HG03066 (cell line): Measurements from ENCODE around the gene HIP1.
"Not testable (repeated sequence)": the region's sequence is repeated elsewhere in the genome, so short reads cannot be mapped to it uniquely, and the experiment has no call there.

ENCODE experiments used
- ATAC-seq: cut with Tn5 transposase; IDR thresholded peaks from one replicate; pipeline ENCODE4 v1.9.1; 2021; ENCODE audit warnings: low read depth; ENCODE audit not compliant: unreplicated experiment

HIP1 gene

GRCh38 chr7:75591467-75592255, 147.1 kb downstream of the HIP1 start:
- no peak for ATAC-seq

GRCh38 chr7:75590373-75591005, 148.3 kb downstream of the HIP1 start:
- no peak for ATAC-seq

GRCh38 chr7:75584354-75584753, 154.4 kb downstream of the HIP1 start:
- ATAC-seq, result no peak

GRCh38 chr7:75583255-75583654, 155.5 kb downstream of the HIP1 start:
- no peak for ATAC-seq

GRCh38 chr7:75579899-75580298, 158.8 kb downstream of the HIP1 start:
- ATAC-seq, result no peak

GRCh38 chr7:75578081-75578480, 160.7 kb downstream of the HIP1 start:
- no peak for ATAC-seq

GRCh38 chr7:75575488-75576121, 163.1 kb downstream of the HIP1 start:
- no peak for ATAC-seq

- no peak for ATAC-seq
These were observed 165.2 kb downstream of the HIP1 start for GRCh38 chr7:75573477-75574019.

GRCh38 chr7:75572814-75573213, 165.9 kb downstream of the HIP1 start:
- no peak for ATAC-seq

- ATAC-seq, result no peak
These were observed 166.3 kb downstream of the HIP1 start for GRCh38 chr7:75572396-75572795.

GRCh38 chr7:75571209-75571608, 167.5 kb downstream of the HIP1 start:
- ATAC-seq, result no peak

- not testable (repeated sequence) for ATAC-seq
These were observed 169.0 kb downstream of the HIP1 start for GRCh38 chr7:75569629-75570282.

- no peak for ATAC-seq
These were observed 170.7 kb downstream of the HIP1 start for GRCh38 chr7:75567948-75568595.

- ATAC-seq, result no peak
These were observed 173.5 kb downstream of the HIP1 start for GRCh38 chr7:75565132-75565837.

GRCh38 chr7:75563171-75563570, 175.6 kb downstream of the HIP1 start:
- ATAC-seq, result no peak

- no peak for ATAC-seq
These were observed 178.8 kb downstream of the HIP1 start for GRCh38 chr7:75559976-75560365.

GRCh38 chr7:75559355-75559975, 179.3 kb downstream of the HIP1 start:
- no peak for ATAC-seq

GRCh38 chr7:75556835-75557234, 181.9 kb downstream of the HIP1 start:
- not testable (repeated sequence) for ATAC-seq

GRCh38 chr7:75555736-75556135, 183.0 kb downstream of the HIP1 start:
- no peak for ATAC-seq
